ENCODE data around the gene TMEM175.

DNA sequence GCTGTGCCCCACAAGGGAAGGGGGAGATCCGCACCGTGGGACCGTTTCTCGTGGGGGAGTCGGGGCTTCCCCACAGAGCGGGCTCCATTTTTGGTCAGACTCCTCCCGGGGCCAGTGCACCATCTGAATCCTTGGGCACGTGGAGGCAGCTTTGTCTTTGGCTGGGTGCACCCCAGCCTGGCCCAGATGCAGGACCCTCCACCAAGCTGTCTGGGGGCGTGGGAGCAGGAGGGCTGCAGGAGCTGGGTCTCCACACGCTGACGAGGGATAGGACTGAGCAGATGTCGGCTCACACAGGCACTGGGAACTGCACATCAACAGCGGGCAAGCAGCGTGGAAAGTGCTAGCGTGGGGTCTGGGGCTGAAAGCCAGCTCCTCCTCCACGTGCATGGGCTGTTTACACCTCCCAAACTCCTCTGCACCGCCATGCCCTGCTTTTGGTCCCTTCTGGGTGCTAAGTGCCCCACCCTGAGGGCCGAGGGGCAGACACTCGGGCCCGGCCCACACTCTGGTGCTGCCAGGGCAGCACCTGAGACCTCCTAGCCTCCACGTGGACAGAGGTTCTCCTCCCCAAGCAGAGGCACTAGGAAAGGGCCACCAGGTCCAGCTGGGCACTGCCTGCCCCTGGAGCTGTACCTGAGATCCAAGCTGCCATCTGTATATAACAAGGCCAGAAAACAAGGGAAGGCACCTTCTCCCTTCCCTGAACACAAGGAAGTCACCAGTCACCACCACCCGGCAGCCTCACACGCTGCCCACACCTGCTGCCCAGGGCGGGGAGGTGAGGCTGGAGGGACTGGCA, 27.3 kb downstream of the TMEM175 start:
- TF ChIP-seq POLR2A (IDR thresholded peaks at IDR 0.05) (no peak), CTCF (IDR thresholded peaks at IDR 0.05) (no peak)

All from breast epithelium (tissue), 3 donors.